ENCODE measurements around the gene DOK4.
"Not testable (repeated sequence)": the region's sequence is repeated elsewhere in the genome, so short reads cannot be mapped to it uniquely, and the experiment has no call there.

The DOK4 gene

GRCh38 chr16:57501492-57501891 is 15.2 kb upstream of the DOK4 start:
- DNase-seq (ENCODE audit: low spot score): no peak

GRCh38 chr16:57500578-57501111 is 14.4 kb upstream of the DOK4 start:
- DNase-seq (ENCODE audit: low spot score): no peak

- not testable (repeated sequence) for DNase-seq (ENCODE audit: low spot score)
These were observed 13.6 kb upstream of the DOK4 start for GRCh38 chr16:57499941-57500340.

- no peak for DNase-seq (ENCODE audit: low spot score)
These were observed 11.7 kb upstream of the DOK4 start for GRCh38 chr16:57498031-57498430.

- DNase-seq (ENCODE audit: low spot score): no peak
These were observed 10.8 kb upstream of the DOK4 start for GRCh38 chr16:57497121-57497520.

- DNase-seq (ENCODE audit: low spot score): no peak
These were observed 7.5 kb upstream of the DOK4 start for GRCh38 chr16:57493767-57494166.

- DNase-seq (ENCODE audit: low spot score): no peak
These were observed 2.9 kb upstream of the DOK4 start for GRCh38 chr16:57489229-57489628.

GRCh38 chr16:57486858-57487834 is 853 bp upstream of the DOK4 start:
- DNase-seq (ENCODE audit: low spot score): no peak

GRCh38 chr16:57485091-57485915 is 990 bp downstream of the DOK4 start:
- no peak for DNase-seq (ENCODE audit: low spot score)

- DNase-seq (ENCODE audit: low spot score): no peak
These were observed 1.7 kb downstream of the DOK4 start for GRCh38 chr16:57484515-57485005.

GRCh38 chr16:57483725-57484514 is 2.4 kb downstream of the DOK4 start:
- no peak for DNase-seq (ENCODE audit: low spot score)

GRCh38 chr16:57482845-57483545 is 3.3 kb downstream of the DOK4 start:
- no peak for DNase-seq (ENCODE audit: low spot score)

- DNase-seq (ENCODE audit: low spot score): no peak
These were observed 4.9 kb downstream of the DOK4 start for GRCh38 chr16:57481421-57481820.

GRCh38 chr16:57480754-57481230 is 5.5 kb downstream of the DOK4 start:
- DNase-seq (ENCODE audit: low spot score): no peak

- peak; percentile 93 for DNase-seq (ENCODE audit: low spot score)
These were observed 6.1 kb downstream of the DOK4 start for GRCh38 chr16:57479976-57480753.

GRCh38 chr16:57479205-57479975 is 6.9 kb downstream of the DOK4 start:
- DNase-seq (ENCODE audit: low spot score): peak; percentile 83

- no peak for DNase-seq (ENCODE audit: low spot score)
These were observed 7.7 kb downstream of the DOK4 start for GRCh38 chr16:57478396-57479204.

GRCh38 chr16:57477531-57478202 is 8.6 kb downstream of the DOK4 start:
- no peak for DNase-seq (ENCODE audit: low spot score)
